22Rv1 (cell line): ENCODE data around the gene DIP2B.

Experiments
- CTCF ChIP-seq: fragments of 450-650 bp; IDR thresholded peaks from 2 replicates; pipeline ENCODE4 v1.5.1; 2017; ENCODE audit warnings: mild to moderate bottlenecking
- ZFX ChIP-seq: fragments of 450-650 bp; IDR thresholded peaks from 2 replicates; pipeline ENCODE4 v1.6.1; 2017; ENCODE audit warnings: antibody characterized with exemption, borderline replicate concordance

GRCh38 chr12:50753232-50753769 is 248.5 kb downstream of the DIP2B start:
- TF ChIP-seq CTCF (no peak), ZFX (no peak)
